HepG2 (cell line): ENCODE results near the gene NUP62.

Source experiments
- REST ChIP-seq, 2 experiments: IDR thresholded peaks; 2 replicates each; pipeline ENCODE4 v1.6.1; 2011 to 2012; ENCODE audit warnings: low read length in 2 of 2, borderline replicate concordance in 1 of 2, low read depth in 1 of 2, mild to moderate bottlenecking in 1 of 2, moderate library complexity in 1 of 2
- SP2 ChIP-seq: sonication (generic); formaldehyde crosslinking; IDR thresholded peaks from 2 replicates; pipeline ENCODE4 v1.5.1; 2020; ENCODE audit warnings: mild to moderate bottlenecking, missing genetic modification reagents
- ZNF24 ChIP-seq: fragments of 450-650 bp; IDR thresholded peaks from 2 replicates; pipeline ENCODE4 v1.6.1; 2017; ENCODE audit warnings: antibody characterized with exemption, mild to moderate bottlenecking

GRCh38 chr19:49890349-49891311 is 38.7 kb downstream of the NUP62 start:
- TF ChIP-seq ZNF24 (no peak), REST (IDR thresholded peaks at IDR 0.05; ENCODE audit: borderline replicate concordance in 1 of 2, low read depth in 1 of 2, low read length in 2 of 2) (no peak), SP2 (CRISPR knock-in tag) (no peak)
